HepG2 (cell line): Measurements from ENCODE around the gene RHBDF2. TPM values are rescaled to one million over a fixed set of nuclear protein-coding genes. Genes with fewer than 3 reads are reported as not detected.

Experiments
- ADNP ChIP-seq: sonication (generic); formaldehyde crosslinking; IDR thresholded peaks from 2 replicates; pipeline ENCODE4 v1.4.0; 2020; ENCODE audit warnings: missing genetic modification reagents
- ARNT ChIP-seq: fragments of 450-650 bp; IDR thresholded peaks from 2 replicates; pipeline ENCODE4 v1.6.1; 2017
- ATF7 ChIP-seq, 2 experiments: fragments of 450-650 bp in 1 of 2; sonication (generic) in 1 of 2; formaldehyde crosslinking in 1 of 2; IDR thresholded peaks; 2 replicates each; pipeline versions ENCODE4 v1.4.0 to v1.6.1; 2016 to 2020; ENCODE audit warnings: antibody characterized with exemption in 1 of 2, mild to moderate bottlenecking in 1 of 2, missing genetic modification reagents in 1 of 2
- E2F2 ChIP-seq: sonication (generic); formaldehyde crosslinking; IDR thresholded peaks from 2 replicates; pipeline ENCODE4 v1.4.0; 2020; ENCODE audit warnings: missing genetic modification reagents, borderline replicate concordance
- GTF3A ChIP-seq: sonication (generic); formaldehyde crosslinking; conservative IDR thresholded peaks from 2 replicates; pipeline ENCODE4 v1.4.0; 2020; ENCODE audit warnings: mild to moderate bottlenecking, missing genetic modification reagents
- KAT2B ChIP-seq: fragments of 150-350 bp; IDR thresholded peaks from 2 replicates; pipeline ENCODE4 v1.6.1; 2014; ENCODE audit warnings: low read depth, low read length, borderline replicate concordance
- MBNL3 ChIP-seq: fragments of 250-450 bp; sonication (Bioruptor Pico); conservative IDR thresholded peaks from 2 replicates; pipeline ENCODE4 v1.8.0; 2022; ENCODE audit warnings: mild to moderate bottlenecking, inconsistent platforms
- NCOA1 ChIP-seq: sonication (generic); formaldehyde crosslinking; IDR thresholded peaks from 2 replicates; pipeline ENCODE4 v1.9.0; 2021; ENCODE audit warnings: missing genetic modification reagents
- NFATC3 ChIP-seq: sonication (generic); formaldehyde crosslinking; IDR thresholded peaks from 2 replicates; pipeline ENCODE4 v1.5.1; 2020; ENCODE audit warnings: mild to moderate bottlenecking, missing genetic modification reagents
- ZC3H13 ChIP-seq: sonication (generic); formaldehyde crosslinking; IDR thresholded peaks from 2 replicates; pipeline ENCODE4 v1.8.1; 2023; ENCODE audit warnings: mild to moderate bottlenecking, missing genetic modification reagents, moderate library complexity
- ZC3H4 ChIP-seq: sonication (generic); formaldehyde crosslinking; IDR thresholded peaks from 2 replicates; pipeline ENCODE4 v1.4.0; 2020; ENCODE audit warnings: missing genetic modification reagents, borderline replicate concordance
- ZMYM3 ChIP-seq: sonication (generic); formaldehyde crosslinking; IDR thresholded peaks from 2 replicates; pipeline ENCODE4 v1.5.1; 2020; ENCODE audit warnings: mild to moderate bottlenecking, missing genetic modification reagents
- ZNF12 ChIP-seq: sonication (generic); formaldehyde crosslinking; IDR thresholded peaks from 2 replicates; pipeline ENCODE4 v1.5.0; 2020; ENCODE audit warnings: missing genetic modification reagents
- ZNF770 ChIP-seq: sonication (generic); formaldehyde crosslinking; IDR thresholded peaks from 2 replicates; pipeline ENCODE4 v1.5.0; 2020; ENCODE audit warnings: mild to moderate bottlenecking, missing genetic modification reagents
- polyA plus RNA-seq, 8 experiments: library from polyadenylated mRNA; depleted of rRNA in 3 of 8; stranded (reverse) in 7 of 8; unstranded in 1 of 8; fragments of >200 nt; fragmentation: Illumina TruSeq in 4 of 8; extraction: Trizol in 4 of 8; gene quantifications; 2 replicates each; pipeline versions ENCODE4 v1.2.1 to v1.2.3, GENCODE V29; 2011 to 2016; ENCODE audit warnings: low read depth in 4 of 8, missing spikeins in 1 of 8, mixed read lengths in 1 of 8; ENCODE audit not compliant: insufficient read depth in 1 of 8
- total RNA-seq, 5 experiments: library from RNA; depleted of rRNA; stranded (reverse); fragments of >200 nt; fragmentation: Illumina TruSeq; extraction: Trizol; gene quantifications; 2 replicates each; pipeline ENCODE4 v1.2.3, GENCODE V29; 2016; ENCODE audit warnings: low read depth in 1 of 5
- TF ChIP-seq, protein P1 (sequence below): sonication (generic); formaldehyde crosslinking; IDR thresholded peaks from 2 replicates; pipeline ENCODE4 v1.4.0; 2020; ENCODE audit warnings: low read depth, mild to moderate bottlenecking, missing genetic modification reagents
- TF ChIP-seq, protein P2 (sequence below): sonication (generic); formaldehyde crosslinking; IDR thresholded peaks from 2 replicates; pipeline ENCODE4 v1.4.0; 2020; ENCODE audit warnings: missing genetic modification reagents, mild to moderate bottlenecking, borderline replicate concordance
- TF ChIP-seq, protein P3 (sequence below): sonication (generic); formaldehyde crosslinking; IDR thresholded peaks from 2 replicates; pipeline ENCODE4 v1.4.0; 2020; ENCODE audit warnings: missing genetic modification reagents, borderline replicate concordance

The RHBDF2 gene
- total and polyA plus RNA-seq, 2 of the 13 experiments (the other 11 are each of a cell fraction or from before 2014, with no cell fraction given): 7.8 to 24.2 TPM

DNA sequence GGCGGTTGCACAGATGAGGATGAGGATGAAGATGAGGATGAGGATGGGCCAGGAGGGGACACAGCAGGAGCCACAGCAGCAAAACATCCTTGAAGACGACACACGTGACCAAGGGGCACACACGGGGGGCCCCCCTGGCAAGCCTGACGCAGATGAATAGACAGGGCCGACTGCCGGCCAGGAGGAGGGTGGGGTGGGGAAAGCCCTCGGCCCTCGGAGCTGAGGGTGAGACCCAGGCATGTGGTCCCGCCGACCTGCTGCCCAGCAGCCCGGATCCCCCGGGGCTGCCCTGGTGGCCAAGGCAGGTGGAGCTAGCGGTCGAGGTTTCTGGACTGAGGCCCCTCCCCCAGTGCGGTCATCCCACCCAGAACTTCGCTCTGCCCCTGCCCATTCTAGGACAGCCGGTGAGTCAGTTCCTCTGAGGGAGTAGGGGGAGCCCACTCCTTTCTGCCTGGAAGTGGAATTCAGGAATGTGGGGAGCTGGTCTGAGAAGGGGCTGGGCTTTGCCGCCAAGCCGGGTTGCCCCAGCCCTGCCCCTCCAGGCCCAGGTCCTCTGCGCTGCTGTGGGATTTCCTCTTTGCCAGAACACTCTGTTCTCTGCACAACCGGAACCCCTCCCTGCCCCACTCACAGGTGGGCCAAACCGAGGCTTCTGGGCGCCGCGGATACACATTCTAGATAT lies 26.3 kb upstream of the RHBDF2 start (continued):
- TF ChIP-seq, protein P1, sequence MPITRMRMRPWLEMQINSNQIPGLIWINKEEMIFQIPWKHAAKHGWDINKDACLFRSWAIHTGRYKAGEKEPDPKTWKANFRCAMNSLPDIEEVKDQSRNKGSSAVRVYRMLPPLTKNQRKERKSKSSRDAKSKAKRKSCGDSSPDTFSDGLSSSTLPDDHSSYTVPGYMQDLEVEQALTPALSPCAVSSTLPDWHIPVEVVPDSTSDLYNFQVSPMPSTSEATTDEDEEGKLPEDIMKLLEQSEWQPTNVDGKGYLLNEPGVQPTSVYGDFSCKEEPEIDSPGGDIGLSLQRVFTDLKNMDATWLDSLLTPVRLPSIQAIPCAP (CRISPR knock-in tag): no peak
- TF ChIP-seq E2F2 (CRISPR knock-in tag): no peak
- TF ChIP-seq, protein P2, sequence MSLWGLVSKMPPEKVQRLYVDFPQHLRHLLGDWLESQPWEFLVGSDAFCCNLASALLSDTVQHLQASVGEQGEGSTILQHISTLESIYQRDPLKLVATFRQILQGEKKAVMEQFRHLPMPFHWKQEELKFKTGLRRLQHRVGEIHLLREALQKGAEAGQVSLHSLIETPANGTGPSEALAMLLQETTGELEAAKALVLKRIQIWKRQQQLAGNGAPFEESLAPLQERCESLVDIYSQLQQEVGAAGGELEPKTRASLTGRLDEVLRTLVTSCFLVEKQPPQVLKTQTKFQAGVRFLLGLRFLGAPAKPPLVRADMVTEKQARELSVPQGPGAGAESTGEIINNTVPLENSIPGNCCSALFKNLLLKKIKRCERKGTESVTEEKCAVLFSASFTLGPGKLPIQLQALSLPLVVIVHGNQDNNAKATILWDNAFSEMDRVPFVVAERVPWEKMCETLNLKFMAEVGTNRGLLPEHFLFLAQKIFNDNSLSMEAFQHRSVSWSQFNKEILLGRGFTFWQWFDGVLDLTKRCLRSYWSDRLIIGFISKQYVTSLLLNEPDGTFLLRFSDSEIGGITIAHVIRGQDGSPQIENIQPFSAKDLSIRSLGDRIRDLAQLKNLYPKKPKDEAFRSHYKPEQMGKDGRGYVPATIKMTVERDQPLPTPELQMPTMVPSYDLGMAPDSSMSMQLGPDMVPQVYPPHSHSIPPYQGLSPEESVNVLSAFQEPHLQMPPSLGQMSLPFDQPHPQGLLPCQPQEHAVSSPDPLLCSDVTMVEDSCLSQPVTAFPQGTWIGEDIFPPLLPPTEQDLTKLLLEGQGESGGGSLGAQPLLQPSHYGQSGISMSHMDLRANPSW (CRISPR knock-in tag): no peak
- no peak for TF ChIP-seq NFATC3 (CRISPR knock-in tag)
- no peak for TF ChIP-seq MBNL3 (CRISPR knock-in tag)
- no peak for TF ChIP-seq ZC3H4 (CRISPR knock-in tag)
- TF ChIP-seq NCOA1: no peak
- TF ChIP-seq ZC3H13: no peak
- no peak for TF ChIP-seq GTF3A (CRISPR knock-in tag)
- no peak for TF ChIP-seq ATF7 (IDR thresholded peaks at IDR 0.05)
- TF ChIP-seq ATF7 (CRISPR knock-in tag; IDR thresholded peaks at IDR 0.05): no peak
- TF ChIP-seq ZMYM3: no peak
- TF ChIP-seq, protein P3, sequence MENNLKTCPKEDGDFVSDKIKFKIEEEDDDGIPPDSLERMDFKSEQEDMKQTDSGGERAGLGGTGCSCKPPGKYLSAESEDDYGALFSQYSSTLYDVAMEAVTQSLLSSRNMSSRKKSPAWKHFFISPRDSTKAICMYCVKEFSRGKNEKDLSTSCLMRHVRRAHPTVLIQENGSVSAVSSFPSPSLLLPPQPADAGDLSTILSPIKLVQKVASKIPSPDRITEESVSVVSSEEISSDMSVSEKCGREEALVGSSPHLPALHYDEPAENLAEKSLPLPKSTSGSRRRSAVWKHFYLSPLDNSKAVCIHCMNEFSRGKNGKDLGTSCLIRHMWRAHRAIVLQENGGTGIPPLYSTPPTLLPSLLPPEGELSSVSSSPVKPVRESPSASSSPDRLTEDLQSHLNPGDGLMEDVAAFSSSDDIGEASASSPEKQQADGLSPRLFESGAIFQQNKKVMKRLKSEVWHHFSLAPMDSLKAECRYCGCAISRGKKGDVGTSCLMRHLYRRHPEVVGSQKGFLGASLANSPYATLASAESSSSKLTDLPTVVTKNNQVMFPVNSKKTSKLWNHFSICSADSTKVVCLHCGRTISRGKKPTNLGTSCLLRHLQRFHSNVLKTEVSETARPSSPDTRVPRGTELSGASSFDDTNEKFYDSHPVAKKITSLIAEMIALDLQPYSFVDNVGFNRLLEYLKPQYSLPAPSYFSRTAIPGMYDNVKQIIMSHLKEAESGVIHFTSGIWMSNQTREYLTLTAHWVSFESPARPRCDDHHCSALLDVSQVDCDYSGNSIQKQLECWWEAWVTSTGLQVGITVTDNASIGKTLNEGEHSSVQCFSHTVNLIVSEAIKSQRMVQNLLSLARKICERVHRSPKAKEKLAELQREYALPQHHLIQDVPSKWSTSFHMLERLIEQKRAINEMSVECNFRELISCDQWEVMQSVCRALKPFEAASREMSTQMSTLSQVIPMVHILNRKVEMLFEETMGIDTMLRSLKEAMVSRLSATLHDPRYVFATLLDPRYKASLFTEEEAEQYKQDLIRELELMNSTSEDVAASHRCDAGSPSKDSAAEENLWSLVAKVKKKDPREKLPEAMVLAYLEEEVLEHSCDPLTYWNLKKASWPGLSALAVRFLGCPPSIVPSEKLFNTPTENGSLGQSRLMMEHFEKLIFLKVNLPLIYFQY (CRISPR knock-in tag): no peak
- TF ChIP-seq ADNP (CRISPR knock-in tag): no peak
- TF ChIP-seq ARNT: no peak
- no peak for TF ChIP-seq KAT2B
- no peak for TF ChIP-seq ZNF770
- TF ChIP-seq ZNF12 (CRISPR knock-in tag): no peak
